ENCODE measurements around the gene NAV3. TPM values are rescaled to one million over a fixed set of nuclear protein-coding genes. Genes with fewer than 3 reads are reported as not detected.

The NAV3 gene
- total and polyA plus RNA-seq, 10 donors: 0.74 to 111 (median 40.4) TPM

GRCh38 chr12:78156751-78157150 is 326.1 kb downstream of the NAV3 start:
- H3K9me3 ChIP-seq: no peaks in the 10 kb centered on the region

GRCh38 chr12:78157199-78157598 is 326.5 kb downstream of the NAV3 start:
- intact Hi-C loops (cut with DNase I; ENCODE audit: low total_unique reads): no loop called here
- Histone ChIP-seq H3K27me3 (replicated peaks in 1 of 7) (no peaks in the 10 kb centered on the region), H3K27ac (no peak overlapping the region), H3K4me1 (peaks cover 0 to 4% (median 0%) of the 10 kb centered on the region in 6 donors), H3K4me3 (no peak overlapping the region), H3K9me3 (no peaks in the 10 kb centered on the region), H3K36me3 (peaks cover 0 to 9% (median 0%) of the 10 kb centered on the region in 6 donors)
- TF ChIP-seq POLR2A (IDR thresholded peaks at IDR 0.05) (no peak), POLR2AphosphoS5 (IDR thresholded peaks at IDR 0.05) (no peak), CTCF (IDR thresholded peaks at IDR 0.05 in 8 of 11, conservative IDR thresholded peaks at IDR 0.05 in 3 of 11) (no peak)
- WGBS, 5 donors: 93 to 100% (median 98%) methylated on average over 1 of the region's 1 CpG
- DNase-seq: no peak

More at GRCh38 chr12:78156751-78157150, 326.1 kb downstream of the NAV3 start:
- intact Hi-C loops (cut with DNase I; ENCODE audit: low total_unique reads): no loop called here
- H3K36me3 ChIP-seq: peaks cover 0 to 9% (median 0%) of the 10 kb centered on the region in 6 donors
- H3K4me1 ChIP-seq: no peaks in the 10 kb centered on the region
- H3K4me3 ChIP-seq: no peak overlapping the region
- H3K27ac ChIP-seq: no peak overlapping the region
- no peak for DNase-seq
- TF ChIP-seq POLR2A (IDR thresholded peaks at IDR 0.05) (no peak), POLR2AphosphoS5 (IDR thresholded peaks at IDR 0.05) (no peak), CTCF (IDR thresholded peaks at IDR 0.05 in 8 of 11, conservative IDR thresholded peaks at IDR 0.05 in 3 of 11) (no peak)
- no peaks in the 10 kb centered on the region for H3K27me3 ChIP-seq (replicated peaks in 1 of 7)

GRCh38 chr12:78164154-78164553 is 333.5 kb downstream of the NAV3 start:
- WGBS, 5 donors: 75 to 95% (median 87%) methylated on average over 1 of the region's 1 CpG
- TF ChIP-seq CTCF (IDR thresholded peaks at IDR 0.05 in 8 of 11, conservative IDR thresholded peaks at IDR 0.05 in 3 of 11): no peak
- no peak for TF ChIP-seq POLR2AphosphoS5 (IDR thresholded peaks at IDR 0.05)
- no peak for TF ChIP-seq POLR2A (IDR thresholded peaks at IDR 0.05)
- H3K27ac ChIP-seq: no peak overlapping the region
- no peak for DNase-seq
- H3K36me3 ChIP-seq: peaks cover 0 to 8% (median 0%) of the 10 kb centered on the region in 6 donors
- H3K4me3 ChIP-seq: no peak overlapping the region
- no peaks in the 10 kb centered on the region for H3K27me3 ChIP-seq (replicated peaks in 1 of 7)
- no peaks in the 10 kb centered on the region for H3K9me3 ChIP-seq
- H3K4me1 ChIP-seq: peaks cover 0 to 6% (median 0%) of the 10 kb centered on the region in 6 donors
- intact Hi-C loops (cut with DNase I; ENCODE audit: low total_unique reads): no loop called here

GRCh38 chr12:78167510-78167909 is 336.8 kb downstream of the NAV3 start:
- TF ChIP-seq POLR2A (IDR thresholded peaks at IDR 0.05) (no peak), CTCF (IDR thresholded peaks at IDR 0.05 in 8 of 11, conservative IDR thresholded peaks at IDR 0.05 in 3 of 11) (no peak), POLR2AphosphoS5 (IDR thresholded peaks at IDR 0.05) (no peak)
- WGBS, 5 donors: 62 to 72% (median 67%) methylated on average over 3 of the region's 3 CpGs
- Histone ChIP-seq H3K27me3 (replicated peaks in 1 of 7) (no peaks in the 10 kb centered on the region), H3K4me3 (no peak overlapping the region), H3K27ac (no peak overlapping the region), H3K36me3 (no peaks in the 10 kb centered on the region), H3K9me3 (no peaks in the 10 kb centered on the region), H3K4me1 (no peaks in the 10 kb centered on the region)
- no peak for DNase-seq
- intact Hi-C loops (cut with DNase I; ENCODE audit: low total_unique reads): no loop called here

All from spleen (tissue), 11 donors.